MM.1S (cell line): ENCODE results near the gene ARL8B.

ENCODE experiments used
- CTCF ChIP-seq: fragments of 300-600 bp; sonication (generic); IDR thresholded peaks from 2 replicates; pipeline ENCODE4 v1.5.1; 2016; ENCODE audit warnings: antibody characterized with exemption, low read length, mixed read lengths
- EZH2phosphoT487 ChIP-seq: fragments of 300-600 bp; sonication (generic); IDR thresholded peaks from 2 replicates; pipeline ENCODE4 v1.6.1; 2018; ENCODE audit warnings: antibody characterized with exemption, low read length

DNA sequence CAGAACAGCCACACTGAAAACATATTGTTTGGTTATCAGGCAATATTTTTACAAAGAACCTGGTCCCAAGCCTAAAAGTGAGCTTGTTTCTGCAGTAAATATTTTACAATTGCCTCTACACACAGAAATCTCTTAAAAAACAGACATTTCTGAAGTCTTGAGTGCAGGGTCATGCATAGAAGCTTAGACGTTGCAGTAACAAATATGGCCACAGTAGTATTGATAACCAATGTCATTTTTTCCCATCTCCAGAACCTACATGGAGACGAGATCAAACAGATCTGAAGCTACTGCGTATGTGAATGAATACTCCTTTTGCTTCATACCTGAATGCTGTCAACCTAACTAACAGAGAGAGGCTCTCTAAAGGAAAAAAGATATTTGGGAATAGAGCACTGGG is 19.6 kb upstream of the ARL8B start:
- no peak for TF ChIP-seq CTCF
- TF ChIP-seq EZH2phosphoT487: no peak
